Endodermal cell (in vitro differentiated cells): ENCODE results near the gene PJA2. TPM values are rescaled to one million over a fixed set of nuclear protein-coding genes. Genes with fewer than 3 reads are reported as not detected.

Experiments used
- DNase-seq: peaks from one replicate; pipeline ENCODE4 v3.0.0-alpha.2; 2017
- H3K27ac ChIP-seq: 2 replicates; pipeline ENCODE4 v1.5.1; 2013; ENCODE audit warnings: mild to moderate bottlenecking, low read depth, low read length, moderate library complexity
- H3K27me3 ChIP-seq: 2 replicates; pipeline ENCODE4 v1.6.1; 2013; ENCODE audit warnings: mild to moderate bottlenecking, low read length, moderate library complexity; ENCODE audit not compliant: insufficient read depth, control insufficient read depth, poor library complexity, severe bottlenecking
- H3K36me3 ChIP-seq: 2 replicates; pipeline ENCODE4 v1.7.0; 2013; ENCODE audit warnings: mild to moderate bottlenecking, low read length, moderate library complexity; ENCODE audit not compliant: control insufficient read depth, insufficient read depth
- H3K4me1 ChIP-seq: one replicate; pipeline ENCODE4 v1.7.0; 2013; ENCODE audit warnings: low read length; ENCODE audit not compliant: control insufficient read depth, insufficient read depth
- H3K4me3 ChIP-seq: 2 replicates; pipeline ENCODE4 v1.5.1; 2013; ENCODE audit warnings: mild to moderate bottlenecking, low read length, moderate library complexity
- H3K9ac ChIP-seq: 2 replicates; pipeline ENCODE4 v1.6.1; 2013; ENCODE audit warnings: mild to moderate bottlenecking, low read length, moderate library complexity; ENCODE audit not compliant: poor library complexity, severe bottlenecking; ENCODE audit errors: extremely low read depth
- H3K9me3 ChIP-seq: 2 replicates; pipeline ENCODE4 v1.6.1; 2013; ENCODE audit warnings: mild to moderate bottlenecking, low read length, moderate library complexity; ENCODE audit not compliant: control insufficient read depth
- H3K27ac Mint-ChIP-seq: 2 replicates; pipeline ENCODE4 v1.8.0; 2020; ENCODE audit warnings: mixed read lengths
- H3K27me3 Mint-ChIP-seq: 2 replicates; pipeline ENCODE4 v1.8.0; 2021; ENCODE audit warnings: mild to moderate bottlenecking, mixed read lengths; ENCODE audit not compliant: insufficient read depth
- H3K36me3 Mint-ChIP-seq: 2 replicates; pipeline ENCODE4 v1.8.0; 2020; ENCODE audit warnings: low read depth, mixed read lengths
- H3K4me1 Mint-ChIP-seq: 2 replicates; pipeline ENCODE4 v1.8.0; 2020; ENCODE audit warnings: mixed read lengths
- H3K4me3 Mint-ChIP-seq: 2 replicates; pipeline ENCODE4 v1.8.0; 2020; ENCODE audit warnings: mild to moderate bottlenecking, moderate library complexity, mixed read lengths
- H3K9me3 Mint-ChIP-seq: 2 replicates; pipeline ENCODE4 v1.8.0; 2020; ENCODE audit warnings: mild to moderate bottlenecking, mixed read lengths
- WGBS, 2 experiments: methylation state at CpG; one replicate each; pipeline versions ENCODE4 v1.1.5 to v1.1.7; 2013; ENCODE audit warnings: missing lambda C conversion rate in 2 of 2, mixed read lengths in 1 of 2; ENCODE audit not compliant: insufficient coverage in 1 of 2, insufficient read length in 1 of 2; 5-methylcytosine and 5-hydroxymethylcytosine counted together
- total RNA-seq, 2 donors: library from RNA; stranded (reverse); fragmentation: NEBNext Ultra II Directional in 1 of 2; extraction: Animal tissue kit (Norgen Biotek cat#: 25700) in 1 of 2; gene quantifications; 2 replicates in 1 of 2; 3 replicates in 1 of 2; pipeline ENCODE4 v1.2.1, GENCODE V29; 2021
- TF ChIP-seq, protein P1 (sequence below): fragments of 200-600 bp; sonication (generic); conservative IDR thresholded peaks from 2 replicates; pipeline ENCODE4 v1.5.0; 2021; ENCODE audit warnings: antibody characterized with exemption, mild to moderate bottlenecking

The PJA2 gene
- total RNA-seq, 2 donors from 2014 or later = 61.9 to 64.7 TPM

DNA sequence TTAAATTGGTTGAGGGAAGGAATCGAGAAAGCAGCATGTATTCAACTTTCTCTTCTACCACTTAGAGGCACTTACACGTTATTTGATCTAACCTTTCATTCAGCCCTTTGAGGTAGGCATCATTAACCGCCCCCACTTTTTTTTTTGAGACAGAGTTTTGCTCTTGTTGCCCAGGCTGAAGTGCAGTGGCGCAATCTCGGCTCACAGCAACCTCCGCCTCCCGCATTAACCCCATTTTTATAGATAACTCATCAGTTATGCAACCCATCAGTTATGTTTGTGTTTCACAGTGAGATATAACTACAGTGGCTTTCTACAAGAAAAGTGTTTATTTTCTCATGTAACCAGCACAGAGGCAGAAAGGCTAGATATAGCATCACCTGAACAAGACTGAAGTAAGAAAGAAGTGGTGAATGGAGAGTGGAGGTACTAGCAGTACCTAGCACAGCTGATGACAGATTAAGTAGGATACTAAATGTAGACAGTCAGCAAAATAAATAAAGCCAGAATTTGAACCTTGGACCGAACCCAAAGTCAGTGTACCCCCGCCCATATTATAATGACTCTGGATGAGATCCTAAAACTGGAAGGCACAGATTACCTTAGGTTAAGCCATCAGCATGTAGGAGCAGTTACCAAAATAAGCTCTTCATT lies 91.2 kb downstream of the PJA2 start:
- H3K4me1 ChIP-seq = no peaks in the 10 kb centered on the region
- no peak for DNase-seq
- 94 to 96% methylated on average over 5 to 9 of the region's 9 CpGs for WGBS, 2 experiments
- H3K4me3 ChIP-seq = no peak overlapping the region
- H3K36me3 Mint-ChIP-seq = peaks cover 5% of the 10 kb centered on the region
- no peaks in the 10 kb centered on the region for H3K27me3 Mint-ChIP-seq
- H3K4me3 Mint-ChIP-seq = no peak overlapping the region
- no peaks in the 10 kb centered on the region for H3K9me3 ChIP-seq
- H3K4me1 Mint-ChIP-seq = peaks cover 6% of the 10 kb centered on the region
- no peaks in the 10 kb centered on the region for H3K9me3 Mint-ChIP-seq
- no peaks in the 10 kb centered on the region for H3K36me3 ChIP-seq
- H3K27ac ChIP-seq = no peak overlapping the region
- H3K9ac ChIP-seq = no peak overlapping the region
- TF ChIP-seq, protein P1, sequence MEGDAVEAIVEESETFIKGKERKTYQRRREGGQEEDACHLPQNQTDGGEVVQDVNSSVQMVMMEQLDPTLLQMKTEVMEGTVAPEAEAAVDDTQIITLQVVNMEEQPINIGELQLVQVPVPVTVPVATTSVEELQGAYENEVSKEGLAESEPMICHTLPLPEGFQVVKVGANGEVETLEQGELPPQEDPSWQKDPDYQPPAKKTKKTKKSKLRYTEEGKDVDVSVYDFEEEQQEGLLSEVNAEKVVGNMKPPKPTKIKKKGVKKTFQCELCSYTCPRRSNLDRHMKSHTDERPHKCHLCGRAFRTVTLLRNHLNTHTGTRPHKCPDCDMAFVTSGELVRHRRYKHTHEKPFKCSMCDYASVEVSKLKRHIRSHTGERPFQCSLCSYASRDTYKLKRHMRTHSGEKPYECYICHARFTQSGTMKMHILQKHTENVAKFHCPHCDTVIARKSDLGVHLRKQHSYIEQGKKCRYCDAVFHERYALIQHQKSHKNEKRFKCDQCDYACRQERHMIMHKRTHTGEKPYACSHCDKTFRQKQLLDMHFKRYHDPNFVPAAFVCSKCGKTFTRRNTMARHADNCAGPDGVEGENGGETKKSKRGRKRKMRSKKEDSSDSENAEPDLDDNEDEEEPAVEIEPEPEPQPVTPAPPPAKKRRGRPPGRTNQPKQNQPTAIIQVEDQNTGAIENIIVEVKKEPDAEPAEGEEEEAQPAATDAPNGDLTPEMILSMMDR = no peak
- H3K27ac Mint-ChIP-seq = no peak overlapping the region
- H3K27me3 ChIP-seq = no peaks in the 10 kb centered on the region

- no peaks in the 10 kb centered on the region for H3K27me3 Mint-ChIP-seq
- H3K27ac Mint-ChIP-seq = no peak overlapping the region
- no peaks in the 10 kb centered on the region for H3K9me3 ChIP-seq
- H3K9me3 Mint-ChIP-seq = no peaks in the 10 kb centered on the region
- no peaks in the 10 kb centered on the region for H3K4me1 ChIP-seq
- H3K9ac ChIP-seq = no peak overlapping the region
- no peak overlapping the region for H3K4me3 ChIP-seq
- DNase-seq = no peak
- no peak overlapping the region for H3K4me3 Mint-ChIP-seq
- no peaks in the 10 kb centered on the region for H3K27me3 ChIP-seq
- 98 to 100% methylated on average over 3 to 4 of the region's 4 CpGs for WGBS, 2 experiments
- H3K36me3 Mint-ChIP-seq = peaks cover 3% of the 10 kb centered on the region
- TF ChIP-seq, protein P1 = no peak
- H3K4me1 Mint-ChIP-seq = peaks cover 10% of the 10 kb centered on the region
- no peak overlapping the region for H3K27ac ChIP-seq
- no peaks in the 10 kb centered on the region for H3K36me3 ChIP-seq
These were observed 93.1 kb downstream of the PJA2 start for GRCh38 chr5:109316634-109317033.

DNA sequence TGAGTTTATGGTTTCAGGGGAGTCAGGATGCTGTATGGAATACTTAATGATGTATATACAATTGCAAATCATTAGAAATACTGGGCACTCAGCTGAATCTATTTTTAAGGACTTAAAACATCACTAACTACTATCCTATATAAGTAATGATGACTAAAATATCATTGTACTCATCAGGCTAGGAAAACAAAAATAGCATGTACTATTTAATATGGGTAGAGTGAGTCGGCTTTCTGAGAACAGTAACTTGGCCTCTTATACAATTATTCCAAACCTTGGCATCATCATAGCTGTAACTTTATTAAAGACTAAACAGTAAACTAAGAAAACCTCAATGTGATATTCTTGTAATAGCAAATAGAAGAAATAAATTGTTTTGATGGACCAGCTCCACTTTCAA lies 94.5 kb downstream of the PJA2 start:
- Histone ChIP-seq H3K36me3 (no peaks in the 10 kb centered on the region), H3K27me3 (no peaks in the 10 kb centered on the region), H3K4me1 (no peaks in the 10 kb centered on the region), H3K9ac (no peak overlapping the region), H3K9me3 (no peaks in the 10 kb centered on the region), H3K27ac (no peak overlapping the region), H3K4me3 (no peak overlapping the region)
- TF ChIP-seq, protein P1 = no peak
- Mint-ChIP-seq H3K36me3 (peaks cover under 1% of the 10 kb centered on the region), H3K4me3 (no peak overlapping the region), H3K27me3 (no peaks in the 10 kb centered on the region), H3K9me3 (no peaks in the 10 kb centered on the region), H3K4me1 (peaks cover 13% of the 10 kb centered on the region), H3K27ac (no peak overlapping the region)
- no peak for DNase-seq
- 100% methylated on average over 1 of the region's 1 CpG; no CpG with 5 or more reads in 1 of the 2 experiments for WGBS, 2 experiments
